ENCODE results near the gene MED26.

MED26 gene

GRCh38 chr19:16649734-16650133, 21.7 kb upstream of the MED26 start:
- Histone ChIP-seq H3K9ac (ENCODE audit: low read depth, low read length) (no peak overlapping the region), H3K4me3 (ENCODE audit: low read depth, low read length) (no peak overlapping the region), H3K27ac (ENCODE audit: low read depth, low read length) (no peak overlapping the region), H3K36me3 (ENCODE audit: control insufficient read depth, insufficient read depth, low read length) (peaks cover 88% of the 10 kb centered on the region), H3K9me3 (ENCODE audit: control insufficient read depth, insufficient read depth, low read length) (no peaks in the 10 kb centered on the region), H3K27me3 (ENCODE audit: control insufficient read depth, insufficient read depth, low read length) (no peaks in the 10 kb centered on the region), H3K4me1 (ENCODE audit: control insufficient read depth, insufficient read depth, low read length) (no peaks in the 10 kb centered on the region)

GRCh38 chr19:16645140-16645539, 17.1 kb upstream of the MED26 start:
- H3K4me3 ChIP-seq (ENCODE audit: low read depth, low read length) = no peak overlapping the region
- H3K36me3 ChIP-seq (ENCODE audit: control insufficient read depth, insufficient read depth, low read length) = peaks cover 86% of the 10 kb centered on the region
- H3K4me1 ChIP-seq (ENCODE audit: control insufficient read depth, insufficient read depth, low read length) = no peaks in the 10 kb centered on the region
- H3K27me3 ChIP-seq (ENCODE audit: control insufficient read depth, insufficient read depth, low read length) = no peaks in the 10 kb centered on the region
- no peak overlapping the region for H3K9ac ChIP-seq (ENCODE audit: low read depth, low read length)
- no peaks in the 10 kb centered on the region for H3K9me3 ChIP-seq (ENCODE audit: control insufficient read depth, insufficient read depth, low read length)
- H3K27ac ChIP-seq (ENCODE audit: low read depth, low read length) = no peak overlapping the region

- H3K4me1 ChIP-seq (ENCODE audit: control insufficient read depth, insufficient read depth, low read length) = no peaks in the 10 kb centered on the region
- H3K4me3 ChIP-seq (ENCODE audit: low read depth, low read length) = no peak overlapping the region
- no peak overlapping the region for H3K9ac ChIP-seq (ENCODE audit: low read depth, low read length)
- H3K36me3 ChIP-seq (ENCODE audit: control insufficient read depth, insufficient read depth, low read length) = peaks cover 77% of the 10 kb centered on the region
- no peaks in the 10 kb centered on the region for H3K27me3 ChIP-seq (ENCODE audit: control insufficient read depth, insufficient read depth, low read length)
- H3K9me3 ChIP-seq (ENCODE audit: control insufficient read depth, insufficient read depth, low read length) = no peaks in the 10 kb centered on the region
- H3K27ac ChIP-seq (ENCODE audit: low read depth, low read length) = no peak overlapping the region
Measured at GRCh38 chr19:16641695-16642094, 13.7 kb upstream of the MED26 start.

- no peaks in the 10 kb centered on the region for H3K4me1 ChIP-seq (ENCODE audit: control insufficient read depth, insufficient read depth, low read length)
- no peaks in the 10 kb centered on the region for H3K9me3 ChIP-seq (ENCODE audit: control insufficient read depth, insufficient read depth, low read length)
- no peaks in the 10 kb centered on the region for H3K27me3 ChIP-seq (ENCODE audit: control insufficient read depth, insufficient read depth, low read length)
- H3K36me3 ChIP-seq (ENCODE audit: control insufficient read depth, insufficient read depth, low read length) = peaks cover 69% of the 10 kb centered on the region
- H3K9ac ChIP-seq (ENCODE audit: low read depth, low read length) = no peak overlapping the region
- H3K4me3 ChIP-seq (ENCODE audit: low read depth, low read length) = no peak overlapping the region
- H3K27ac ChIP-seq (ENCODE audit: low read depth, low read length) = no peak overlapping the region
Measured at GRCh38 chr19:16640951-16641350, 12.9 kb upstream of the MED26 start.

- H3K36me3 ChIP-seq (ENCODE audit: control insufficient read depth, insufficient read depth, low read length) = peaks cover 58% of the 10 kb centered on the region
- H3K9ac ChIP-seq (ENCODE audit: low read depth, low read length) = no peak overlapping the region
- H3K9me3 ChIP-seq (ENCODE audit: control insufficient read depth, insufficient read depth, low read length) = no peaks in the 10 kb centered on the region
- H3K27ac ChIP-seq (ENCODE audit: low read depth, low read length) = no peak overlapping the region
- H3K4me1 ChIP-seq (ENCODE audit: control insufficient read depth, insufficient read depth, low read length) = no peaks in the 10 kb centered on the region
- H3K4me3 ChIP-seq (ENCODE audit: low read depth, low read length) = no peak overlapping the region
- H3K27me3 ChIP-seq (ENCODE audit: control insufficient read depth, insufficient read depth, low read length) = no peaks in the 10 kb centered on the region
Measured at GRCh38 chr19:16638666-16639065, 10.7 kb upstream of the MED26 start.

GRCh38 chr19:16637535-16637934, 9.5 kb upstream of the MED26 start:
- peaks cover 50% of the 10 kb centered on the region for H3K36me3 ChIP-seq (ENCODE audit: control insufficient read depth, insufficient read depth, low read length)
- no peaks in the 10 kb centered on the region for H3K9me3 ChIP-seq (ENCODE audit: control insufficient read depth, insufficient read depth, low read length)
- H3K27me3 ChIP-seq (ENCODE audit: control insufficient read depth, insufficient read depth, low read length) = no peaks in the 10 kb centered on the region
- no peak overlapping the region for H3K27ac ChIP-seq (ENCODE audit: low read depth, low read length)
- H3K9ac ChIP-seq (ENCODE audit: low read depth, low read length) = no peak overlapping the region
- no peaks in the 10 kb centered on the region for H3K4me1 ChIP-seq (ENCODE audit: control insufficient read depth, insufficient read depth, low read length)
- no peak overlapping the region for H3K4me3 ChIP-seq (ENCODE audit: low read depth, low read length)

GRCh38 chr19:16631465-16631864, 3.5 kb upstream of the MED26 start:
- H3K4me1 ChIP-seq (ENCODE audit: control insufficient read depth, insufficient read depth, low read length) = peaks cover 8% of the 10 kb centered on the region
- no peaks in the 10 kb centered on the region for H3K9me3 ChIP-seq (ENCODE audit: control insufficient read depth, insufficient read depth, low read length)
- H3K27ac ChIP-seq (ENCODE audit: low read depth, low read length) = no peak overlapping the region
- H3K27me3 ChIP-seq (ENCODE audit: control insufficient read depth, insufficient read depth, low read length) = no peaks in the 10 kb centered on the region
- H3K9ac ChIP-seq (ENCODE audit: low read depth, low read length) = no peak overlapping the region
- H3K36me3 ChIP-seq (ENCODE audit: control insufficient read depth, insufficient read depth, low read length) = peaks cover 33% of the 10 kb centered on the region
- H3K4me3 ChIP-seq (ENCODE audit: low read depth, low read length) = no peak overlapping the region

GRCh38 chr19:16628984-16629691, 1.1 kb upstream of the MED26 start:
- peak overlapping the region; percentile 98 for H3K4me3 ChIP-seq (ENCODE audit: low read depth, low read length)
- H3K9me3 ChIP-seq (ENCODE audit: control insufficient read depth, insufficient read depth, low read length) = no peaks in the 10 kb centered on the region
- peak overlapping the region; percentile 94 for H3K27ac ChIP-seq (ENCODE audit: low read depth, low read length)
- peak overlapping the region; percentile 91 for H3K9ac ChIP-seq (ENCODE audit: low read depth, low read length)
- peaks cover 30% of the 10 kb centered on the region for H3K4me1 ChIP-seq (ENCODE audit: control insufficient read depth, insufficient read depth, low read length)
- peaks cover 34% of the 10 kb centered on the region for H3K36me3 ChIP-seq (ENCODE audit: control insufficient read depth, insufficient read depth, low read length)
- no peaks in the 10 kb centered on the region for H3K27me3 ChIP-seq (ENCODE audit: control insufficient read depth, insufficient read depth, low read length)

- Histone ChIP-seq H3K36me3 (ENCODE audit: control insufficient read depth, insufficient read depth, low read length) (peaks cover 32% of the 10 kb centered on the region), H3K9me3 (ENCODE audit: control insufficient read depth, insufficient read depth, low read length) (no peaks in the 10 kb centered on the region), H3K27me3 (ENCODE audit: control insufficient read depth, insufficient read depth, low read length) (no peaks in the 10 kb centered on the region), H3K27ac (ENCODE audit: low read depth, low read length) (peak overlapping the region; percentile 63), H3K9ac (ENCODE audit: low read depth, low read length) (peak overlapping the region; percentile 59; the same call in 1 of the 2 replicates), H3K4me3 (ENCODE audit: low read depth, low read length) (peak overlapping the region; percentile 98), H3K4me1 (ENCODE audit: control insufficient read depth, insufficient read depth, low read length) (peaks cover 31% of the 10 kb centered on the region)
Measured at GRCh38 chr19:16627928-16628182, 149 bp downstream of the MED26 start.

- Histone ChIP-seq H3K4me1 (ENCODE audit: control insufficient read depth, insufficient read depth, low read length) (peaks cover 31% of the 10 kb centered on the region), H3K27me3 (ENCODE audit: control insufficient read depth, insufficient read depth, low read length) (no peaks in the 10 kb centered on the region), H3K9ac (ENCODE audit: low read depth, low read length) (peak overlapping the region; percentile 59), H3K4me3 (ENCODE audit: low read depth, low read length) (peak overlapping the region; percentile 98), H3K36me3 (ENCODE audit: control insufficient read depth, insufficient read depth, low read length) (peaks cover 32% of the 10 kb centered on the region), H3K9me3 (ENCODE audit: control insufficient read depth, insufficient read depth, low read length) (no peaks in the 10 kb centered on the region), H3K27ac (ENCODE audit: low read depth, low read length) (peak overlapping the region; percentile 63)
Measured at GRCh38 chr19:16627193-16627927, 644 bp downstream of the MED26 start.

- Histone ChIP-seq H3K27me3 (ENCODE audit: control insufficient read depth, insufficient read depth, low read length) (no peaks in the 10 kb centered on the region), H3K27ac (ENCODE audit: low read depth, low read length) (peak overlapping the region; percentile 63), H3K9ac (ENCODE audit: low read depth, low read length) (peak overlapping the region; percentile 59), H3K4me1 (ENCODE audit: control insufficient read depth, insufficient read depth, low read length) (peaks cover 31% of the 10 kb centered on the region), H3K36me3 (ENCODE audit: control insufficient read depth, insufficient read depth, low read length) (peaks cover 28% of the 10 kb centered on the region), H3K9me3 (ENCODE audit: control insufficient read depth, insufficient read depth, low read length) (no peaks in the 10 kb centered on the region), H3K4me3 (ENCODE audit: low read depth, low read length) (peak overlapping the region; percentile 98)
Measured at GRCh38 chr19:16626796-16627192, 1.2 kb downstream of the MED26 start.

All from HUES48 (cell line).